K562 (cell line): ENCODE measurements around the gene FOXP4. TPM values are rescaled to one million over a fixed set of nuclear protein-coding genes. Genes with fewer than 3 reads are reported as not detected.

Experiments
- ATAC-seq: fragments of 200-7000 bp; cut with Tn5 transposase; 3 replicates; pipeline ENCODE4 v1.9.1; 2020; ENCODE audit warnings: moderate library complexity
- BruUV-seq: library from RNA; stranded (reverse); fragments of 400-500 nt; replicated peaks from 2 replicates; lab custom pipeline; 2021; lab: Mats Ljungman, UMichigan
- CTCF ChIA-PET: fragments of 300-600 bp; formaldehyde crosslinking; extraction: SDS; loops from one replicate; lab custom pipeline; 2021; ENCODE audit warnings: low intra/inter-chr PET ratio; lab: Yijun Ruan, JAX
- POLR2A ChIA-PET: fragments of 300-600, 350-650 bp; sonication (Branson Sonifier 250); formaldehyde crosslinking; extraction: SDS; loops from one replicate; lab custom pipeline; 2021; ENCODE audit warnings: antibody characterized with exemption, inconsistent platforms; lab: Yijun Ruan, JAX
- DNase-seq, 4 experiments: peaks; one replicate each; pipeline versions ENCODE4 v3.0.0 to v3.0.0-alpha.2; 2011 to 2018; ENCODE audit warnings: low spot score in 3 of 4, mixed read lengths in 3 of 4; ENCODE audit errors: extremely low read depth in 1 of 4
- FAIRE-seq: peaks from 2 replicates; lab custom pipeline; 2011; peaks lifted over from hg19 to GRCh38; lab: Jason Lieb, UNC
- H2AFZ ChIP-seq: 2 replicates; pipeline ENCODE4 v1.6.0; 2011; ENCODE audit warnings: low read depth, low read length, control low read depth, inconsistent platforms
- H3K27ac ChIP-seq: fragments of 200-600 bp; 3 replicates; pipeline ENCODE4 v1.8.0; 2011; ENCODE audit warnings: low read depth, mild to moderate bottlenecking, control low read depth, inconsistent platforms, low read length, moderate library complexity, mixed read lengths; ENCODE audit errors: extremely low read depth
- H3K27me3 ChIP-seq, 2 experiments: fragments of 300-600 bp in 1 of 2; 2 replicates in 1 of 2; 3 replicates in 1 of 2; pipeline versions ENCODE4 v1.6.0 to v1.8.0; 2011; ENCODE audit warnings: inconsistent platforms in 2 of 2, low read length in 2 of 2, mild to moderate bottlenecking in 1 of 2, mixed read lengths in 1 of 2, moderate library complexity in 1 of 2; ENCODE audit not compliant: control insufficient read depth in 2 of 2, insufficient read depth in 2 of 2
- H3K36me3 ChIP-seq: fragments of 300-600 bp; 3 replicates; pipeline ENCODE4 v1.8.0; 2011; ENCODE audit warnings: mild to moderate bottlenecking, low read length, inconsistent platforms; ENCODE audit not compliant: control insufficient read depth, insufficient read depth
- H3K4me1 ChIP-seq, 2 experiments: fragments of 200-600 bp in 1 of 2; replicated peaks in 1 of 2; 2 replicates in 1 of 2; 3 replicates in 1 of 2; pipeline versions ENCODE4 v1.5.1 to v1.8.0; 2011; ENCODE audit warnings: inconsistent platforms in 2 of 2, low read length in 2 of 2, mild to moderate bottlenecking in 1 of 2, mixed read lengths in 1 of 2, moderate library complexity in 1 of 2; ENCODE audit not compliant: control insufficient read depth in 2 of 2, insufficient read depth in 2 of 2
- H3K4me2 ChIP-seq: 2 replicates; pipeline ENCODE4 v1.6.1; 2011; ENCODE audit warnings: low read length, control low read depth, inconsistent platforms, mixed read lengths; ENCODE audit not compliant: insufficient read depth
- H3K4me3 ChIP-seq: fragments of 200-600 bp; sonication (generic), shearing (Covaris generic); 2 replicates; pipeline ENCODE4 v1.5.1; 2016; ENCODE audit warnings: control low read depth, inconsistent platforms
- H3K79me2 ChIP-seq: fragments of 200-600 bp; 3 replicates; pipeline ENCODE4 v1.8.0; 2011; ENCODE audit warnings: low read length, inconsistent platforms; ENCODE audit not compliant: control insufficient read depth, insufficient read depth
- H3K9ac ChIP-seq, 2 experiments: 2 replicates each; pipeline versions ENCODE4 v1.6.0 to v1.6.1; 2011; ENCODE audit warnings: low read depth in 2 of 2, low read length in 2 of 2, control low read depth in 1 of 2, inconsistent platforms in 1 of 2, mild to moderate bottlenecking in 1 of 2, mixed read lengths in 1 of 2; ENCODE audit not compliant: insufficient read depth in 1 of 2
- H3K9me1 ChIP-seq: one replicate; pipeline ENCODE4 v1.6.0; 2011; ENCODE audit warnings: inconsistent platforms, mild to moderate bottlenecking, low read length, moderate library complexity; ENCODE audit not compliant: control insufficient read depth, insufficient read depth
- H3K9me3 ChIP-seq: replicated peaks from 2 replicates; pipeline ENCODE4 v1.5.1; 2011; ENCODE audit warnings: low read depth, low read length, inconsistent platforms; ENCODE audit not compliant: control insufficient read depth, insufficient read depth
- H4K20me1 ChIP-seq: replicated peaks from 2 replicates; pipeline ENCODE4 v1.6.1; 2011; ENCODE audit warnings: low read length, inconsistent platforms, mixed read lengths; ENCODE audit not compliant: control insufficient read depth, insufficient read depth
- MCM5 ChIP-seq: fragments of 450-650 bp; IDR thresholded peaks from 2 replicates; pipeline ENCODE4 v1.6.1; 2016; ENCODE audit warnings: low read depth
- NR2C2 ChIP-seq, 2 experiments: fragments of 200-800 bp in 1 of 2; sonication (Bioruptor generic) in 1 of 2; sonication (generic) in 1 of 2; formaldehyde crosslinking in 1 of 2; IDR thresholded peaks; 2 replicates each; pipeline versions ENCODE4 v1.6.1 to v1.8.0; 2016 to 2022; ENCODE audit warnings: mild to moderate bottlenecking in 1 of 2, missing compliant biosample characterization in 1 of 2, missing genetic modification characterization in 1 of 2, missing genetic modification reagents in 1 of 2
- RBM14 ChIP-seq: fragments of 200-400 bp; formaldehyde crosslinking; IDR thresholded peaks from 2 replicates; pipeline ENCODE4 v1.6.1; 2018; ENCODE audit warnings: low read depth, mild to moderate bottlenecking, low read length, moderate library complexity, borderline replicate concordance; ENCODE audit not compliant: insufficient read depth
- SIN3A ChIP-seq, 2 experiments: fragments of 150-350 bp in 1 of 2; IDR thresholded peaks; 2 replicates each; pipeline ENCODE4 v1.6.1; 2011 to 2016; ENCODE audit warnings: borderline replicate concordance in 2 of 2, low read depth in 2 of 2, low read length in 2 of 2, mild to moderate bottlenecking in 2 of 2, moderate library complexity in 2 of 2; ENCODE audit not compliant: control insufficient read depth in 1 of 2
- TEAD2 ChIP-seq: fragments of 450-650 bp; IDR thresholded peaks from 2 replicates; pipeline ENCODE4 v1.6.1; 2016; ENCODE audit warnings: missing genetic modification characterization, control low read depth, missing compliant biosample characterization
- ZBTB7A ChIP-seq: IDR thresholded peaks from 2 replicates; pipeline ENCODE4 v1.6.1; 2011; ENCODE audit warnings: low read depth, mild to moderate bottlenecking, low read length, moderate library complexity, borderline replicate concordance; ENCODE audit not compliant: control insufficient read depth
- ZNF316 ChIP-seq: fragments of 450-650 bp; IDR thresholded peaks from 2 replicates; pipeline ENCODE4 v1.6.1; 2016
- WGBS: fragments of 100-300 bp; shearing (Covaris generic); methylation state at CpG from one replicate; pipeline ENCODE4 v1.1.6; 2016; ENCODE audit warnings: low coverage, mixed read lengths; ENCODE audit not compliant: insufficient coverage; ENCODE audit errors: missing lambda C conversion rate; 5-methylcytosine and 5-hydroxymethylcytosine counted together
- in situ Hi-C: fragments of 300-500 bp; cut with MboI; formaldehyde crosslinking; loops from 4 replicates; pipeline ENCODE4 v1.15.0; 2018; ENCODE audit warnings: inconsistent platforms, mixed read lengths
- intact Hi-C: fragments of 100-400 bp; cut with micrococcal nuclease; formaldehyde crosslinking; loops from 2 replicates; pipeline ENCODE4 v1.14.2; 2022
- polyA plus RNA-seq, 8 experiments: library from polyadenylated mRNA; depleted of rRNA in 4 of 8; stranded (reverse) in 5 of 8; unstranded in 3 of 8; fragments of >200 nt; fragmentation: Nextera tagmentation in 2 of 8; fragmentation: Illumina TruSeq in 1 of 8; extraction: Ambion mirVana in 2 of 8; extraction: Trizol in 1 of 8; gene quantifications; 2 replicates each; pipeline versions ENCODE4 v1.2.1 to v1.2.3, GENCODE V29; 2011 to 2014; ENCODE audit warnings: inconsistent platforms in 1 of 8, missing spikeins in 1 of 8
- total RNA-seq, 7 experiments: library from RNA; depleted of rRNA in 6 of 7; stranded (reverse); fragments of >200 nt in 6 of 7; fragmentation: Illumina TruSeq in 2 of 7; extraction: Trizol in 2 of 7; gene quantifications; 2 replicates each; pipeline versions ENCODE4 v1.2.1 to v1.2.3, GENCODE V29; 2011 to 2021; ENCODE audit warnings: low replicate concordance in 1 of 7
- TF ChIP-seq, protein P1 (sequence below): fragments of 450-650 bp; formaldehyde crosslinking; IDR thresholded peaks from 2 replicates; pipeline ENCODE4 v1.4.0; 2020; ENCODE audit warnings: mild to moderate bottlenecking, moderate library complexity

FOXP4 gene
- total and polyA plus RNA-seq, 9 of the 15 experiments (the other 6 are each of a cell fraction or from before 2014, with no cell fraction given) = 0.11 to 29.4 (median 2.3) TPM

DNA sequence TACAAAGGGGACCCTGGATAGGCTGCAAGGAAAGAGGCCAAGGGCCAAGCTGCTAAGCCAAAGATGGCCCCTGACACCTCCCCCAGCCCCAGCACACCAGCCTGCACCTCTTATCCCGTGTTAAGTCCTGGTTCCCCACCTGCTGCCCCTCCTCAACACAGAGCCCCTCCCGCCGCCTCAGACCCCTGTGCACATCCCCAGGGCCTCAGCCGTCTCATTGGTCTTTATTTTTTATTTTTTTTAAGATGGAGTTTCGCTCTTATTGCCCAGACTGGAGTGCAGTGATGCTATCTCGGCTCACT, 55.0 kb downstream of the FOXP4 start:
- ATAC-seq (no peak), FAIRE-seq (no peak)
- POLR2A ChIA-PET = no interaction called here
- H4K20me1 ChIP-seq = 0 out of 2 replicates have a peak, but pooled peaks cover 8% of the 10 kb centered on the region
- in situ Hi-C loops = loop anchor here (5.0 kb wide), 1 partner anchor 81 kb away; no protein-coding TSS in a partner anchor
- CTCF ChIA-PET = interaction anchor here (1.4 to 4.1 kb wide), 2 partner anchors 82 to 232 kb away, joined by 11 to 53 read pairs; no protein-coding TSS in a partner anchor
- peaks cover 12% of the 10 kb centered on the region for H3K9me1 ChIP-seq
- H3K9me3 ChIP-seq = no peaks in the 10 kb centered on the region
- TF ChIP-seq, protein P1, sequence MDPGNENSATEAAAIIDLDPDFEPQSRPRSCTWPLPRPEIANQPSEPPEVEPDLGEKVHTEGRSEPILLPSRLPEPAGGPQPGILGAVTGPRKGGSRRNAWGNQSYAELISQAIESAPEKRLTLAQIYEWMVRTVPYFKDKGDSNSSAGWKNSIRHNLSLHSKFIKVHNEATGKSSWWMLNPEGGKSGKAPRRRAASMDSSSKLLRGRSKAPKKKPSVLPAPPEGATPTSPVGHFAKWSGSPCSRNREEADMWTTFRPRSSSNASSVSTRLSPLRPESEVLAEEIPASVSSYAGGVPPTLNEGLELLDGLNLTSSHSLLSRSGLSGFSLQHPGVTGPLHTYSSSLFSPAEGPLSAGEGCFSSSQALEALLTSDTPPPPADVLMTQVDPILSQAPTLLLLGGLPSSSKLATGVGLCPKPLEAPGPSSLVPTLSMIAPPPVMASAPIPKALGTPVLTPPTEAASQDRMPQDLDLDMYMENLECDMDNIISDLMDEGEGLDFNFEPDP (CRISPR knock-in tag) = no peak
- TF ChIP-seq RBM14 (no peak), ZBTB7A (0 out of 2 replicates have a peak, but pooled peaks have one; percentile 21), ZNF316 (no peak), TEAD2 (tag) (no peak), MCM5 (no peak), NR2C2 (CRISPR knock-in tag; IDR thresholded peaks at IDR 0.05) (no peak), NR2C2 (tag; IDR thresholded peaks at IDR 0.05) (no peak), SIN3A (IDR thresholded peaks at IDR 0.05; ENCODE audit: borderline replicate concordance in 2 of 2, control insufficient read depth in 1 of 2, low read depth in 2 of 2, low read length in 2 of 2) (no peak)
- TF ChIP-seq, all 486 proteins: peak for 1
- intact Hi-C loops = loop anchor here (5.0 kb wide), 1 partner anchor 176 kb away; the partner anchor contains the start of gene FRS3
- no peak overlapping the region for H3K4me3 ChIP-seq
- H3K27me3 ChIP-seq = peaks cover 7 to 20% of the 10 kb centered on the region in 2 experiments; a peak in 3 of 5 replicates
- no peak for DNase-seq
- peaks cover 0 to 13% of the 10 kb centered on the region in 2 experiments; a peak in 3 of 5 replicates for H3K4me1 ChIP-seq
- peaks cover 9% of the 10 kb centered on the region; the same call in 1 of the 3 replicates for H3K36me3 ChIP-seq
- H3K79me2 ChIP-seq = no peaks in the 10 kb centered on the region
- no peak overlapping the region for H2AFZ ChIP-seq
- WGBS = 28% methylated on average over 6 of the region's 6 CpGs
- H3K9ac ChIP-seq = no peak overlapping the region
- no TSS peak for BruUV-seq
- H3K4me2 ChIP-seq = no peak overlapping the region
- H3K27ac ChIP-seq = no peak overlapping the region
